Memory B cell (primary cell): ENCODE measurements around the gene COL4A2.

Experiments
- ATAC-seq: fragments of 150-1000 bp; cut with Tn5 transposase; 2 replicates; pipeline ENCODE4 v1.10.0; 2021; ENCODE audit warnings: low read depth, mild to moderate bottlenecking, moderate library complexity
- DNase-seq, 2 donors: peaks; one replicate each; pipeline ENCODE4 v3.0.0; 2022; ENCODE audit warnings: low spot score in 2 of 2
- H3K27ac Mint-ChIP-seq: one replicate; pipeline ENCODE4 v1.8.0; 2022; ENCODE audit warnings: mild to moderate bottlenecking, moderate library complexity, mixed read lengths
- H3K27me3 Mint-ChIP-seq: one replicate; pipeline ENCODE4 v1.8.0; 2022; ENCODE audit warnings: mixed read lengths
- H3K36me3 Mint-ChIP-seq: one replicate; pipeline ENCODE4 v1.8.0; 2022; ENCODE audit warnings: mild to moderate bottlenecking, mixed read lengths
- H3K4me1 Mint-ChIP-seq: one replicate; pipeline ENCODE4 v1.8.0; 2022; ENCODE audit warnings: mixed read lengths
- H3K4me3 Mint-ChIP-seq: one replicate; pipeline ENCODE4 v1.8.0; 2022; ENCODE audit warnings: mild to moderate bottlenecking, moderate library complexity, mixed read lengths
- H3K9me3 Mint-ChIP-seq: one replicate; pipeline ENCODE4 v1.8.0; 2022; ENCODE audit warnings: mixed read lengths

COL4A2 gene

DNA sequence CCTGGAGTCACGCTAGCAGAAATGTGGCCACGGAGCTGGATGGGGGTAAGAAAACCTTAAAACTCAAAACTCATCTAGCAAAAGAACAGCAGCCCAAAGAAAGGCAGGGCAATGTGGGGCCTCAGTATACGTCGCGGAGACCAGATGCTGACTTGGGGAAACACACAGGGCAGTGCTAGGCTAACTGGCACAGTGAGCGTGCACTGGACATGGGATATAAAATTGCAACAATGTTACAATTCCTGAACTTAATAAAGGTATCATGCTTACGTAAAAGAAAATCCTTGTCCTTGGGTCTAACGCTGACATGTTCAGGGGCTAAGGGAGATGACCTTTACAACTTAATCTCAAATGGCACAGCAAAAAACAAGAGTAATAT lies 40.7 kb upstream of the COL4A2 start:
- Mint-ChIP-seq H3K9me3 (no peaks in the 10 kb centered on the region), H3K36me3 (no peaks in the 10 kb centered on the region), H3K4me3 (no peak overlapping the region), H3K4me1 (no peaks in the 10 kb centered on the region), H3K27me3 (no peaks in the 10 kb centered on the region), H3K27ac (no peak overlapping the region)
- DNase-seq (no peak), ATAC-seq (no peak)

DNA sequence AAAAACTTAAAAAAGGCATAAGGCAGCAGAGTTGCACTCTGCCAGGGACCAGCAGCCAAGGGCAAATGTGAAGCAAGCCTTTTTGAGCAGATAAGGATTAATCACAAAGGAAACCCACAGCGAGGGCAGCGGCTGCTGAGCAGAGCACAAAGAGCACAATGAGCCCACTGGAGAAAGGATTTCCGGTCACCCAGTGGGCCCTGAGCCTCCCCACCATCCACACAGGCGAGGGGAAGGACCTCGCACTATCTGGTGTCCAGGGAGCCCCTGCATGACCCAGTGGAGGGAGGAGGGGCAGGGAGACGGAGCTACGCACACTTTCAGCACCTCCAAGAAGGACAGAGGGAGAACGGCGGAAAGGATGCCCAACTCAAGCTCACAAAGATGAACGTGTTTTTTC lies 40.1 kb upstream of the COL4A2 start:
- DNase-seq (no peak), ATAC-seq (no peak)
- H3K27ac Mint-ChIP-seq, result no peak overlapping the region
- no peaks in the 10 kb centered on the region for H3K27me3 Mint-ChIP-seq
- no peaks in the 10 kb centered on the region for H3K9me3 Mint-ChIP-seq
- no peak overlapping the region for H3K4me3 Mint-ChIP-seq
- no peaks in the 10 kb centered on the region for H3K36me3 Mint-ChIP-seq
- H3K4me1 Mint-ChIP-seq, result no peaks in the 10 kb centered on the region

DNA sequence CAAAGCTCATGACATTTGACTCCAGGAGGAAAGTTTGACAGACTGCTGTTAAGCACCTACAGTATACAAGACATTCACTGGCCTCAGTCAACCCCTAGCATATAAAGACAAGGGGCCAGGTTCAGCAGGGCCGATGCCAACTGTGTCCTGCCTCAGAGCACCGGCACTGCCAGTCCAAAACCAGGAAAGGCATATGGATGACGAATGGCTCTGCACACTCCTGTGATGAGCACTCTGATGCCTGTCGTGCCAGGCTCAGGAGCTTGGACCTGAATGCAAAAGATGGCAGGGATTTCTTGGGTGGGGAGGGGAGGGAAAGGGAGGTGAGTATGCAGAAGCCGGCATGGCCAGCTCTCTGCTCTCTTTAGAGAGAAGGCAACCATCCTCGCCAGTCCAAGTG lies 39.0 kb upstream of the COL4A2 start:
- Mint-ChIP-seq H3K27me3 (no peaks in the 10 kb centered on the region), H3K4me3 (no peak overlapping the region), H3K9me3 (no peaks in the 10 kb centered on the region), H3K27ac (no peak overlapping the region), H3K4me1 (no peaks in the 10 kb centered on the region), H3K36me3 (no peaks in the 10 kb centered on the region)
- ATAC-seq, result no peak
- DNase-seq, result no peak

DNA sequence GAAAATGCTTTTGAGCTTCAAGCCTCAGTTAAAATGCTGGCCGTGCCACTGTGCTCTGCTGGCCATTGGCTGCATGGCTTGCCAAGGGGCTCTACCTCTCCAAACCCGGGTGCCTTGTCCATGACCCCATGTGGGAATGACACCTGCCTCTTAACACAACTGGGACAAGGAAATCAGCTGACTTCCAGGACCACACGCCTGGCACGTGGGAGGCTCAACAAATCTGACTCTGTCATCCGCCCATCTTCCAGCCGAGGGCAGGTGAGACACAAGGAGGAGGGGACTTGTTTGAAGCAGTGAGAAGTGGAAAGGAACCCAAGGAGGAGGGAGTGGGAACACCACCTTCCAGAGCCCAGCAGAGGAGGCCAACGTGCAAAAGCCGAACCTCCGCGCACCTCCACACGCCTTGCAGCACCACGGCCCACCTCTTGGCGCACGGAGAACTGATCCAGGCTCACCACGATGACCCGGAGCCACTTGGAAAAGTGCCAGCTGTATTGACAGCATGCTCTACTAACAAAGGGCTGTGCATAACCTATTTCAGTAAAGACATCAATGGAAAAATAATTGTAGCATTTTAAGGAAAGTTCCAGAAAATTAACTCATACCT lies 38.4 kb upstream of the COL4A2 start:
- DNase-seq (no peak), ATAC-seq (no peak)
- no peak overlapping the region for H3K4me3 Mint-ChIP-seq
- no peaks in the 10 kb centered on the region for H3K36me3 Mint-ChIP-seq
- no peak overlapping the region for H3K27ac Mint-ChIP-seq
- no peaks in the 10 kb centered on the region for H3K4me1 Mint-ChIP-seq
- H3K9me3 Mint-ChIP-seq, result no peaks in the 10 kb centered on the region
- H3K27me3 Mint-ChIP-seq, result no peaks in the 10 kb centered on the region

DNA sequence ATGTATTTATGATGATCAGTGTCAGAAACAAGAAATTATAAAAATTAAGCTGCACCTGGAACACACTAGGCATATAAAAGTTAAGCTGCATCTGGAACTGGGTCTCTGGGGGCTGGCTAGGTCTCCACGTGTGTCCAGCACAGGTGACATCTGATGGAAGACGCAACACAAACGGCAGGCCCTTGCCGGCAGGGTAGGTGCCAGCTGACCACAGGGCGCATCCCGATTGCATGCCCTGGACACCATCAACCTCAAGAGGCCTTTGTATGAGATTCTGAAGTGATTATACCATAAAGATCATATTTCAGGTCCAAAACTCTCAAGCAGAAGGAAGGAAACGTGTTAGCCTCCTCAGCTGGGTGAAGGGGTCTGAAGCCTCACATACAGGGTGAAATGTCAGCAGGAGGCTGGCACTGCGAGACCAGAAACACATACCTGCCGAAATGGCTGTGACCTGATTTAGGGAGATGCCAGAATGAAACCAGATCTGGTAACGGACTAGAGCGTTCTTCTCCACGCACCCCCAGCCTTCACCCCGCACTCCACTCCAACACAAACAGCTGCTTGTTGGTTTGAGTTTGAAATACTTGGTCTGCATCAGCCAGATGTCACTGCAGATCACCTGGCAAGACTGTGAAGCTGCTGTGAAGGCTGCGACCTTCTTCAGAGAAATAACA lies 37.4 kb upstream of the COL4A2 start:
- no peaks in the 10 kb centered on the region for H3K36me3 Mint-ChIP-seq
- H3K9me3 Mint-ChIP-seq, result no peaks in the 10 kb centered on the region
- H3K4me3 Mint-ChIP-seq, result no peak overlapping the region
- no peak for DNase-seq
- H3K27me3 Mint-ChIP-seq, result no peaks in the 10 kb centered on the region
- H3K27ac Mint-ChIP-seq, result no peak overlapping the region
- no peaks in the 10 kb centered on the region for H3K4me1 Mint-ChIP-seq
- no peak for ATAC-seq

DNA sequence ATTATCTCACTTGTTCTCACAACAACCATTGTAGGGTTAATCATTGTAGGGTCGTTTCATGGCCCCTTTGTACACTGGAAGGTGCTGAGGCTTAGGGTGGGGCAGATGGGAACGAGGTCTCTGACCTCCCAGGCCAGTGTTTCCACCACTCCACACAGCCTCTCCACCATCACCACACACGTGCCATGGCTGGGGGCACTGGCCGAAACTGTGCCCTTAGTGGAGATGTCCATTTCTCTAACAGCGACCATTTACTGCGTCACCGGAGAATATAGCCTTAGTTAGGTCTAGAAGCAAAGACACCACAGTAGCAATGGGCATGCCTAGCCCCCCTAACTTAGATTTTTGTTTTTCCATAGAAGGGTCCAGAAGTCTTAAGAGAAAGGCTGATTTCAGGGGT lies 36.6 kb upstream of the COL4A2 start:
- no peak for ATAC-seq
- no peaks in the 10 kb centered on the region for H3K4me1 Mint-ChIP-seq
- H3K27me3 Mint-ChIP-seq, result no peaks in the 10 kb centered on the region
- DNase-seq, result no peak
- no peak overlapping the region for H3K4me3 Mint-ChIP-seq
- no peak overlapping the region for H3K27ac Mint-ChIP-seq
- H3K36me3 Mint-ChIP-seq, result no peaks in the 10 kb centered on the region
- no peaks in the 10 kb centered on the region for H3K9me3 Mint-ChIP-seq

DNA sequence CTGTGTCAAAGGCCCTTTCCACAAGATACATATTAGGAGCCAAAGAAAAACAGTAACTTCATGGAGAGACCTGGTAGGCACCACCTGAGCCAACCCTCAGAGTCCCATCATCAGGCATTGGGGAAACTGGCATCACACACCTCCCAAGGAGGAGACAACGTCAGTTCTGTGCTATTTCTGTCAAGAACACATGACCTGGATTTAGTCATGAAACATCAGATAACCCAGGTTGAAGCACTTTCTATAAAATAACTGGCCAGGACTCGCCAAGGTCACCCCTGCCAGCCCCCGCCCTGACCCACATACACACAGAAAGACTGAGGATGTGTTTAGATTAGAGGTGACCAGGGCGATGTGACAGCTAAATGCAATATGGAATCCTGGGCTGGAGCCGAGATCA lies 35.8 kb upstream of the COL4A2 start:
- H3K27me3 Mint-ChIP-seq, result no peaks in the 10 kb centered on the region
- no peak for DNase-seq
- no peak overlapping the region for H3K4me3 Mint-ChIP-seq
- no peak overlapping the region for H3K27ac Mint-ChIP-seq
- ATAC-seq, result no peak
- H3K9me3 Mint-ChIP-seq, result no peaks in the 10 kb centered on the region
- H3K4me1 Mint-ChIP-seq, result no peaks in the 10 kb centered on the region
- no peaks in the 10 kb centered on the region for H3K36me3 Mint-ChIP-seq

DNA sequence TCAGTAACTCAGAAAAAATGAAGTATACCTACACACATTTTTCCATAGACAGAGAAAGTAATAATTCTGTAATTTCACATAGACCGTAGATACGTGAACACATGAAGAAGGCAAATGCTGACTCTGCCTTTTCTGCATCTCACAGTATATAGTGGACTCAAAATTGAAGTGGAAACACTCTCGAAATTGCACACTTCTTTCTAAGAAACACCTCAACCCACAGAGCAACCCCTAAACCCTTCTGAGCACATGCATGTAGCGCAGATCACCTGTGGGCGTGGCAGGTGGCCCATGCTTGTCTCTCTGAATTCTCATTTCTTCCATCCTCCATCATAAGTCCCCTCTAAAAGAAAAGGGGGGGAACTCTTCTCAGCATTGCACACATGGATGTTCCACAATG lies 34.9 kb upstream of the COL4A2 start:
- H3K4me1 Mint-ChIP-seq, result no peaks in the 10 kb centered on the region
- no peak overlapping the region for H3K27ac Mint-ChIP-seq
- H3K36me3 Mint-ChIP-seq, result no peaks in the 10 kb centered on the region
- no peak for DNase-seq
- H3K4me3 Mint-ChIP-seq, result no peak overlapping the region
- no peaks in the 10 kb centered on the region for H3K27me3 Mint-ChIP-seq
- ATAC-seq, result no peak
- no peaks in the 10 kb centered on the region for H3K9me3 Mint-ChIP-seq

DNA sequence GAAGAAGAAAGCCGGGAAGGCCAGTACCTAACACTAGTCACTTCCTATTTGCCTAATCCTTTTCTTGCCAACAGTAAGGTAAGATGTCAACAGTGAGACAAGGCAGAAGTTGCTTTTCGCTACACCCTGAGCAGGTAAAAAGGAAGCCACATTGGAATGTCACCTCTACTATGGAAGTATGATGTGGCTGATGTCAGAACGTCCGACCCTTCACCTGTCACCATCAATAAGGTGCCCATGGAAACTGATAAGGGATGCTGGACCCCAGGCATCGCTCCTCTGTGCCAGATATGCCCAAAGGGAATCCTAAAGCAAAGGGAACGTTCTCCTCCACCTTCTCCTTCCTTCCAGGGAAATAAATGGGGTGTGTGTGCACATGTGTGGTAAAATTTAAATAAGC lies 34.4 kb upstream of the COL4A2 start:
- Mint-ChIP-seq H3K4me1 (no peaks in the 10 kb centered on the region), H3K9me3 (no peaks in the 10 kb centered on the region), H3K27me3 (no peaks in the 10 kb centered on the region), H3K36me3 (no peaks in the 10 kb centered on the region), H3K4me3 (no peak overlapping the region), H3K27ac (no peak overlapping the region)
- ATAC-seq (no peak), DNase-seq (no peak)

DNA sequence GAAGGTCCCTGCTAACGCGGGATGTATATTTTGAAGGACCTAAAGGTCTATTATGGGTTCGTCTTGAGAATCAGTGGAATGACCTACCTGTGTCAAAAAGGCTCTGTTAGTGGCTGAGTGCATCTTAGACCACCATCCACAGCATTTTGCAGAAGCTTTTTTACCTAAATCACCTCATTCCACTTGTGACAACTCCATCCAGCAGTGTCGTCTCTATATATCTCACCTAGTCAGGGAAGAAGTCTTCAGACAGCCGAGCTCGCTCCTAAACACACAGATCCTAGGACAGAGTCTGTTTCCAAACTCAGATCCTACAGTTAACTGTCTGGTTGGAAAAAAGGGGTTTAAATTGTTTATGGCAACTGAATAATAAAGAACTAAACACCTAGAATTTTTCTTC lies 33.8 kb upstream of the COL4A2 start:
- H3K27me3 Mint-ChIP-seq, result no peaks in the 10 kb centered on the region
- H3K36me3 Mint-ChIP-seq, result no peaks in the 10 kb centered on the region
- H3K4me1 Mint-ChIP-seq, result no peaks in the 10 kb centered on the region
- no peak overlapping the region for H3K27ac Mint-ChIP-seq
- H3K4me3 Mint-ChIP-seq, result no peak overlapping the region
- ATAC-seq (no peak), DNase-seq (no peak)
- H3K9me3 Mint-ChIP-seq, result no peaks in the 10 kb centered on the region

DNA sequence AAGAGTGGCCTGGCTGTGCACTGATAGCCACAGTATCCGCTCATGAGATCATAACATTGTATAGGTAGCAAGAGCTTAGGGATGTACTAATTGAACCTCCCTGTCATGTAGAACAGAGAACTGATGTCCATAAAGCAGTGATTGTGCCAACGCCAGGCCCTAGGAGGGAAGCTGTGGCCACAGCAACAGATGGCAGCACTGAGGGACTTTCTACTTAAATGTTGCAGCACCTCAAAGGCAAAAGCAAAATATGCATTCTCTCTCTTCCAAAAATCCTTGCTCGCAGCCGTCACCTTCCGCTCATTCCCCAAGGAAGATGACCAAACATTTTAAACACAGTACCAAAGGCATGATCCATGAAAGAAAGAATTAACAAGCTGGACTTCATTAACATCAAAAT lies 32.4 kb upstream of the COL4A2 start:
- H3K36me3 Mint-ChIP-seq, result no peaks in the 10 kb centered on the region
- ATAC-seq, result no peak
- H3K27ac Mint-ChIP-seq, result no peak overlapping the region
- H3K9me3 Mint-ChIP-seq, result no peaks in the 10 kb centered on the region
- H3K4me1 Mint-ChIP-seq, result no peaks in the 10 kb centered on the region
- no peak for DNase-seq
- no peaks in the 10 kb centered on the region for H3K27me3 Mint-ChIP-seq
- no peak overlapping the region for H3K4me3 Mint-ChIP-seq

DNA sequence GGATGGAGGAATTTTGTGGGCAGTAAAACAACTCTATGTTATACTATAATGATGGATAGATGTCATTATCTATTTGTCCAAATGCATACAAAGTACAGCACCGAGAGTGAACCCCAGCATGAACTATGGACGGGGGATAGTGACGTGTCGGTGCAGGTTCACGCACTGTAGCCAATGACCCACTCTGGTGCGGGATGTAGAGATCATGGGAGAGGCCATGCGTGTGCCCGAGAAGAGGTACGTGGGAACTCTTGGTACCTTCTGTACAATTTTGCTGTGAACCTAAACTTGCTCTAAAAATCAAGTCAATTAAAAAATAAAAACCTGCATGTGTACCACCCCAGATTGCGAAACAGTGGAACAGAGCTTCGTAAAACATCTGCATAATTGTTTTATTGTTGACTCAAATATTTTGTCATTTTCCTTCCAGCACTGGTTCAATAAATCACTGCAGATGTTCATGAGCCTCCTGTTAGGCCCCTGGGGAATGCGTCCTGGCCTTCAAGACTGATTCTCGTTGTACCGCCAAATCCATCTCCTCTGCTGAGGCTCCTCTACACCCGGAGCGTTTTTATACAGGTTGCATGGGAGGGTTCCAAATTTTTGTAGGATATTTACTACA lies 31.0 kb upstream of the COL4A2 start:
- no peaks in the 10 kb centered on the region for H3K4me1 Mint-ChIP-seq
- no peak overlapping the region for H3K4me3 Mint-ChIP-seq
- ATAC-seq (no peak), DNase-seq (no peak)
- no peaks in the 10 kb centered on the region for H3K36me3 Mint-ChIP-seq
- no peaks in the 10 kb centered on the region for H3K27me3 Mint-ChIP-seq
- no peaks in the 10 kb centered on the region for H3K9me3 Mint-ChIP-seq
- no peak overlapping the region for H3K27ac Mint-ChIP-seq

DNA sequence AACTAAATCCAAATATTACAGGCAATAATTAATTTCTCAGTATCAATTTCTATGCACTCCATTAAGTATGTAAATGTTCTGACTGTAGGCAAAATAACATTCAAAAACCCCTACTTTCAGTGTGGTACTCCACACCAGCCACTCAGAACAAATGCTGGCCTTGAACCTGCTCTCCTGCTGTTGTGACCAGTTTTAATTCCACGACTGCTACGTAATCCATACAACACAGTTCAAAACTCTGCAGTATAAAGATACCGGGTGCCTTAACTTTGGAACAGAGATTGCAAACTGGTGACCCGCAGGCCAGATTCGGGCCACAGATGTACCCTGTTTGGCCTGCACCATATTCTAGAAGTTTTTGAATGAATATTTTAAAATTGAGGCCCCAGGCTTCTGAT lies 30.5 kb upstream of the COL4A2 start:
- no peak for DNase-seq
- Mint-ChIP-seq H3K4me1 (no peaks in the 10 kb centered on the region), H3K36me3 (no peaks in the 10 kb centered on the region), H3K9me3 (no peaks in the 10 kb centered on the region), H3K4me3 (no peak overlapping the region), H3K27ac (no peak overlapping the region), H3K27me3 (no peaks in the 10 kb centered on the region)
- no peak for ATAC-seq

DNA sequence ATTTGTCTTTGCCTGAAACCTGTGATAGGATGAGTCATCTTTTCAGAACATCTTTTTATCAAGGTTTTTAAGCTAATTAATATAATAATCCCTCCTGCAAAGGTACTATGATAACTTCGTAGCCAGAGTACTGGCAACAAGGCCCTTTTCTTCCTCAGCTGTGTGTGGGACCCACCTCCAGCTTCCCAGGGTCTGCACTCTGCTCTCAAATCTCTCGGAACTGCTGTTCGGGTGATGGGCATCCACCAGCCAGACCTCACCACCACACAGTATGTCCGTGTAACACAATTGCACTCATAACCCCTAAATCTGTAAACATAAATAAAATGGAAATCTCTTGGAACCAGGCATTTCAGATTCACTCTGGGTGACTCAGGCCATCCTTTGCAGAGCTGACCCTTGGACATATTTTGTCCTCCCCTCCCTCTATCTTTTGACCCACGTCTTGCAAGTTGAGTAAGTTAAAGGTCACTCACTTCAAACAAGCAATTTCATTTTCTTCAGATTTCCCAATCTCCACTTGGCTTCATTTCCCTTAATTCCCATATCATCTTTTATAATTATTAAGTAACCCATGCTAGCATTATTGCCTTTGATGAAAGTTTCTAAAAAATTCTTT lies 29.6 kb upstream of the COL4A2 start:
- Mint-ChIP-seq H3K4me3 (no peak overlapping the region), H3K27me3 (no peaks in the 10 kb centered on the region), H3K36me3 (no peaks in the 10 kb centered on the region), H3K9me3 (no peaks in the 10 kb centered on the region), H3K27ac (no peak overlapping the region), H3K4me1 (no peaks in the 10 kb centered on the region)
- ATAC-seq (no peak), DNase-seq (no peak)

DNA sequence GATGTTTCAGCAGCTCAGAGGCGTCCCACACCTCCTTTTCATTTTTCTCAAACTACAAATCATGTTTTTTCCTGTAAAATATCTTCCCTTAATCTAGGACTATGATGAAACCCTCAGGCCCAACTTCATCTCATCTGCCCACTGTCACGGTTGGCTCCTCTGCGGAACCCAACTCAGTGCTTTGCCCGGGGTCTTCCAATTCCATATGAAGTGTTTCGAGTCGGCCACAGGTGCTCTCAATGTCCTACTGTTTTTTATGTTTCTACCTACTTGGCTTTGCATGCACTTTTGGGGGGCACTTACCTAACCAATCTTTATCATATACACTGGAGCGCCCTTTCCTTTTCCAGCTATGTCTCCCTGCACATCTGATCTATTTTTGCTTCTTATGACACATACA lies 28.2 kb upstream of the COL4A2 start:
- no peaks in the 10 kb centered on the region for H3K4me1 Mint-ChIP-seq
- ATAC-seq (no peak), DNase-seq (no peak)
- H3K27me3 Mint-ChIP-seq, result peaks cover 2% of the 10 kb centered on the region
- H3K36me3 Mint-ChIP-seq, result no peaks in the 10 kb centered on the region
- no peak overlapping the region for H3K27ac Mint-ChIP-seq
- no peak overlapping the region for H3K4me3 Mint-ChIP-seq
- no peaks in the 10 kb centered on the region for H3K9me3 Mint-ChIP-seq
